Right atrium auricular region (tissue), 2 donors: Measurements from ENCODE around the gene CHAT. TPM values are rescaled to one million over a fixed set of nuclear protein-coding genes. Genes with fewer than 3 reads are reported as not detected.

Experiments
- DNase-seq: peaks from one replicate; pipeline ENCODE4 v3.0.0-alpha.2; 2019; ENCODE audit warnings: low spot score
- H3K27ac ChIP-seq, 2 donors: fragments of 200-600 bp; sonication (generic); 1 replicate in 1 of 2; 2 replicates in 1 of 2; pipeline ENCODE4 v1.5.1; 2016 to 2019
- H3K27me3 ChIP-seq, 2 donors: fragments of 200-600 bp; sonication (generic); one replicate each; pipeline versions ENCODE4 v1.5.1 to v1.6.0; 2017 to 2019
- H3K36me3 ChIP-seq: fragments of 200-600 bp; sonication (generic); one replicate; pipeline ENCODE4 v1.5.1; 2016
- H3K4me1 ChIP-seq, 2 donors: fragments of 200-600 bp; sonication (generic); one replicate each; pipeline versions ENCODE4 v1.5.1 to v1.6.0; 2017 to 2019
- H3K4me3 ChIP-seq, 2 donors: fragments of 200-600 bp; sonication (generic); 1 replicate in 1 of 2; 2 replicates in 1 of 2; pipeline ENCODE4 v1.5.1; 2017 to 2019; ENCODE audit warnings: mild to moderate bottlenecking in 1 of 2, moderate library complexity in 1 of 2
- H3K9me3 ChIP-seq, 2 donors: fragments of 200-600 bp; sonication (generic); one replicate each; pipeline ENCODE4 v1.5.1; 2019
- CTCF ChIP-seq, 2 donors: fragments of 200-600 bp; sonication (generic); IDR thresholded peaks; one replicate each; pipeline ENCODE4 v1.5.1; 2019; ENCODE audit warnings: antibody characterized with exemption in 2 of 2
- total RNA-seq, 2 donors: library from RNA; depleted of rRNA; stranded (reverse); fragments of >200 nt; gene quantifications; one replicate each; pipeline ENCODE4 v1.1.0, GENCODE V29; 2016

CHAT gene
- total RNA-seq, 2 donors from 2014 or later = not detected

- no peak for TF ChIP-seq CTCF (IDR thresholded peaks at IDR 0.05)
- no peaks in the 10 kb centered on the region for H3K27me3 ChIP-seq
- H3K27ac ChIP-seq = no peak overlapping the region
- DNase-seq = peak; percentile 23
- H3K36me3 ChIP-seq = no peaks in the 10 kb centered on the region
- no peaks in the 10 kb centered on the region for H3K4me1 ChIP-seq
- peaks cover 0 to 5% of the 10 kb centered on the region in 2 donors for H3K9me3 ChIP-seq
- no peak overlapping the region for H3K4me3 ChIP-seq
These were observed 74.5 kb downstream of the CHAT start for GRCh38 chr10:49688261-49688846.

- DNase-seq = peak; percentile 21
- Histone ChIP-seq H3K27me3 (no peaks in the 10 kb centered on the region), H3K4me3 (no peak overlapping the region), H3K27ac (no peak overlapping the region), H3K4me1 (no peaks in the 10 kb centered on the region), H3K36me3 (no peaks in the 10 kb centered on the region), H3K9me3 (peaks cover 0 to 5% of the 10 kb centered on the region in 2 donors)
- no peak for TF ChIP-seq CTCF (IDR thresholded peaks at IDR 0.05)
These were observed 75.1 kb downstream of the CHAT start for GRCh38 chr10:49688920-49689319.

GRCh38 chr10:49689882-49690510 is 76.2 kb downstream of the CHAT start:
- Histone ChIP-seq H3K4me1 (no peaks in the 10 kb centered on the region), H3K27ac (no peak overlapping the region), H3K4me3 (no peak overlapping the region), H3K9me3 (peaks cover 0 to 5% of the 10 kb centered on the region in 2 donors), H3K27me3 (no peaks in the 10 kb centered on the region), H3K36me3 (no peaks in the 10 kb centered on the region)
- DNase-seq = no peak
- TF ChIP-seq CTCF (IDR thresholded peaks at IDR 0.05) = no peak

- no peaks in the 10 kb centered on the region for H3K27me3 ChIP-seq
- no peak for TF ChIP-seq CTCF (IDR thresholded peaks at IDR 0.05)
- H3K36me3 ChIP-seq = no peaks in the 10 kb centered on the region
These were observed 77.0 kb downstream of the CHAT start for GRCh38 chr10:49690698-49691356.

GRCh38 chr10:49691588-49691987 is 77.8 kb downstream of the CHAT start:
- H3K27me3 ChIP-seq = no peaks in the 10 kb centered on the region
- no peak for TF ChIP-seq CTCF (IDR thresholded peaks at IDR 0.05)
- no peak overlapping the region for H3K4me3 ChIP-seq
- no peaks in the 10 kb centered on the region for H3K4me1 ChIP-seq
- H3K36me3 ChIP-seq = no peaks in the 10 kb centered on the region
- no peaks in the 10 kb centered on the region for H3K9me3 ChIP-seq
- no peak overlapping the region for H3K27ac ChIP-seq
- DNase-seq = peak; percentile 28

More at GRCh38 chr10:49690698-49691356, 77.0 kb downstream of the CHAT start:
- Histone ChIP-seq H3K4me1 (no peaks in the 10 kb centered on the region), H3K27ac (no peak overlapping the region), H3K4me3 (no peak overlapping the region), H3K9me3 (peaks cover 0 to under 1% of the 10 kb centered on the region in 2 donors)
- DNase-seq = peak; percentile 30
